ENCODE measurements around the gene DDX10.

DNA sequence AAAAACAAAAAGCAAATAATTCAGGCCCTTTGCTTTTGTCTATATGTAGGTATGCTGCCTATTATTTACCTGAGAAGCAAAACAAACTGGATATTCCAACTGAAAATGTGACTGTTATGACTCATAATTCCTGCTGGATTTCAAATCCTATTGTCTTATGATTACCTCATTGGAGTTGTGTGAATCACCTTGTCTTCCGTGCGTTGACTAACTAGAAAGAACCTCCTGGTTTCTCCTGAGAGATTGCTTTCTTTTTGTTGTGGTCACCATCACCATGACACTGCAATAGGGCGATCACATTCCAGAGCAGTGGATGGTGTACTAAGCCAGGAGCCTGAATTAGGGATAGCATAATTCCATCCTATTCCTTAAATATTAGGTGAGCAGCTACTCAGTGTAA lies 48.3 kb upstream of the DDX10 start:
- TF ChIP-seq POLR2A (IDR thresholded peaks at IDR 0.05), result no peak
- TF ChIP-seq, protein P1, sequence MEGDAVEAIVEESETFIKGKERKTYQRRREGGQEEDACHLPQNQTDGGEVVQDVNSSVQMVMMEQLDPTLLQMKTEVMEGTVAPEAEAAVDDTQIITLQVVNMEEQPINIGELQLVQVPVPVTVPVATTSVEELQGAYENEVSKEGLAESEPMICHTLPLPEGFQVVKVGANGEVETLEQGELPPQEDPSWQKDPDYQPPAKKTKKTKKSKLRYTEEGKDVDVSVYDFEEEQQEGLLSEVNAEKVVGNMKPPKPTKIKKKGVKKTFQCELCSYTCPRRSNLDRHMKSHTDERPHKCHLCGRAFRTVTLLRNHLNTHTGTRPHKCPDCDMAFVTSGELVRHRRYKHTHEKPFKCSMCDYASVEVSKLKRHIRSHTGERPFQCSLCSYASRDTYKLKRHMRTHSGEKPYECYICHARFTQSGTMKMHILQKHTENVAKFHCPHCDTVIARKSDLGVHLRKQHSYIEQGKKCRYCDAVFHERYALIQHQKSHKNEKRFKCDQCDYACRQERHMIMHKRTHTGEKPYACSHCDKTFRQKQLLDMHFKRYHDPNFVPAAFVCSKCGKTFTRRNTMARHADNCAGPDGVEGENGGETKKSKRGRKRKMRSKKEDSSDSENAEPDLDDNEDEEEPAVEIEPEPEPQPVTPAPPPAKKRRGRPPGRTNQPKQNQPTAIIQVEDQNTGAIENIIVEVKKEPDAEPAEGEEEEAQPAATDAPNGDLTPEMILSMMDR (IDR thresholded peaks at IDR 0.05), result no peak

Measured in uterus (tissue), 2 donors.